ENCODE measurements around the gene TAOK3.
"Not testable (repeated sequence)": the region's sequence is repeated elsewhere in the genome, so short reads cannot be mapped to it uniquely, and the experiment has no call there.

Gene TAOK3

GRCh38 chr12:118315821-118316220 lies 56.9 kb downstream of the TAOK3 start:
- H3K36me3 ChIP-seq (replicated peaks) = no peaks in the 10 kb centered on the region
- no peaks in the 10 kb centered on the region for H3K27me3 ChIP-seq (replicated peaks)
- in situ Hi-C loops (cut with HindIII; ENCODE audit: low pct_ligation_motif_present, low sequenced_read_pairs) = no loop called here
- no peak overlapping the region for H3K4me3 ChIP-seq (ENCODE audit: low read depth, low read length)
- no peak for DNase-seq
- TF ChIP-seq CTCF (IDR thresholded peaks at IDR 0.05; ENCODE audit: low read depth, low read length, missing control alignments) = no peak
- no peak overlapping the region for H3K27ac ChIP-seq

- no peak for TF ChIP-seq CTCF (IDR thresholded peaks at IDR 0.05; ENCODE audit: low read depth, low read length, missing control alignments)
- in situ Hi-C loops (cut with HindIII; ENCODE audit: low pct_ligation_motif_present, low sequenced_read_pairs) = no loop called here
- no peak overlapping the region for H3K27ac ChIP-seq
- DNase-seq = no peak
- no peaks in the 10 kb centered on the region for H3K36me3 ChIP-seq (replicated peaks)
- no peak overlapping the region for H3K4me3 ChIP-seq (ENCODE audit: low read depth, low read length)
- no peaks in the 10 kb centered on the region for H3K27me3 ChIP-seq (replicated peaks)
Observed at GRCh38 chr12:118312578-118312977, 60.1 kb downstream of the TAOK3 start.

DNA sequence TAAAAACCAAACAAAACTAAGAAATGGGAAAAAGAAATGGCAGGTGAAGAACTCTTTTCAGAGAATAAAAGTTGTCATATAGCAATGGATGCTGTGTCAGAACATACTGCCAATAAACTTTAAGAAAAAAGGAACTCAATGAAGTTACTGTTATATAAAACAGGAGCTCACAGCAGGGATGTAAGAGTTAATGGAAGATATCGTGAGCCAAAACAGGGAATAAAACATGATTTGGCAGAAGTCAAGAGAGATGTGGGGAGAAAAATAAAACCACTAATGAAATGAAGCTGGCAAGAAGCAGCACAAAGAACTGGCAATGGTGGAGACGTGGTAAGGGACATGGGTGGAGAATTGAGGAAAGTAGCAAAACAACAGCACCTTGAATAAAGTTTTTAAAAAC lies 61.0 kb downstream of the TAOK3 start:
- TF ChIP-seq CTCF (IDR thresholded peaks at IDR 0.05; ENCODE audit: low read depth, low read length, missing control alignments) = no peak
- Histone ChIP-seq H3K27me3 (replicated peaks) (no peaks in the 10 kb centered on the region), H3K27ac (no peak overlapping the region), H3K4me3 (ENCODE audit: low read depth, low read length) (no peak overlapping the region), H3K36me3 (replicated peaks) (no peaks in the 10 kb centered on the region)
- DNase-seq = no peak
- in situ Hi-C loops (cut with HindIII; ENCODE audit: low pct_ligation_motif_present, low sequenced_read_pairs) = no loop called here

- TF ChIP-seq CTCF (IDR thresholded peaks at IDR 0.05; ENCODE audit: low read depth, low read length, missing control alignments) = no peak
- in situ Hi-C loops (cut with HindIII; ENCODE audit: low pct_ligation_motif_present, low sequenced_read_pairs) = no loop called here
- no peaks in the 10 kb centered on the region for H3K27me3 ChIP-seq (replicated peaks)
- no peak for DNase-seq
- H3K36me3 ChIP-seq (replicated peaks) = no peaks in the 10 kb centered on the region
- no peak overlapping the region for H3K4me3 ChIP-seq (ENCODE audit: low read depth, low read length)
- no peak overlapping the region for H3K27ac ChIP-seq
Observed at GRCh38 chr12:118310320-118310719, 62.4 kb downstream of the TAOK3 start.

GRCh38 chr12:118308006-118308405 lies 64.7 kb downstream of the TAOK3 start:
- peak; percentile 77 for DNase-seq
- in situ Hi-C loops (cut with HindIII; ENCODE audit: low pct_ligation_motif_present, low sequenced_read_pairs); H3K36me3 ChIP-seq (replicated peaks); H3K27me3 ChIP-seq (replicated peaks); H3K4me3 ChIP-seq (ENCODE audit: low read depth, low read length): not testable (repeated sequence)
- peak overlapping the region; percentile 95 for H3K27ac ChIP-seq

DNA sequence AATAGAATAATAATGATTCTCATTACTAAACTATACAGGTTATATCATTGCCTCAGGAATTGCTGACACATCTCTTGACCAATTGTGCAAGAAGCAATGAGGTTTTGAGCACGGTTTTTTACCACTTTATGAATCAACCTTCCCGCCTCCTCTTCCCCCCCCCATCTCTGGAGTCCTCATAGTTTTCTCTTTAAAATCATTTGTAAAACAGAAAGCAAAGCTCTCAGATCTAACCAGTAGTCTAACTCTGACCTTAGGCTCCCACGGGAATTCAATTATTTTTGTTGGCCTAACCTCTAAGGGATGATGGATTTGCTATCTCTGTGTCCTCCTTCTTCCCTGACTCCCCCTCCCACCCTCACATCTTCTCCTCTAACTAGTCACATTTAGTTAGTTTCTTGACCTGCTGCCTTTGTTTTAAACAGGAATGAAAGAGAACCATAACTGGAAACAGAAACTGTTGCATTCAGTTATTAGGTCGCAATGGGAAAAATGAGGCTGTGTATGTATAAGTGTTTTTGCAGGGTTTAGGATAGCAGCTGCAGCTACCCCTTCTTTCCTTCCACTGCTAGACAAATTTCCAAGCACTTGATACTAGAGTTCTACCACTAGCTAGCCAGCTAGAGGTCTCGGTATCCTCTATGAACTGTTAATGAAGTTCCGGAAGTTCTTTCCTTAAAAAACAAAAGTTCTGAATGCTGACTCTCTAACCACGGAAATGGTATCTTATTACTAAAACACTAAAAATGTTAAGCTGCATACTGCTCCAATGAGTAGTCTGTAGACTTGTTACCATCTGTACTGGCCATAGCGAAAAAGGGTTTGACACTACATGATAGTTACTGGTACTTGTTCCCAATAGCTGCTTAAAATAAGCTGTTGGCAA lies 65.4 kb downstream of the TAOK3 start:
- Histone ChIP-seq H3K4me3 (ENCODE audit: low read depth, low read length) (peak overlapping the region; percentile 32), H3K27me3 (replicated peaks) (no peaks in the 10 kb centered on the region), H3K27ac (peak overlapping the region; percentile 95), H3K36me3 (replicated peaks) (no peaks in the 10 kb centered on the region)
- in situ Hi-C loops (cut with HindIII; ENCODE audit: low pct_ligation_motif_present, low sequenced_read_pairs) = no loop called here
- no peak for TF ChIP-seq CTCF (IDR thresholded peaks at IDR 0.05; ENCODE audit: low read depth, low read length, missing control alignments)
- DNase-seq = peak; percentile 92

Measured in brain microvascular endothelial cell (primary cell).